SW480 (cell line): ENCODE results near the gene SEC23A.
"Not testable (repeated sequence)": the region's sequence is repeated elsewhere in the genome, so short reads cannot be mapped to it uniquely, and the experiment has no call there.

Experiments
- DNase-seq: peaks from one replicate; pipeline ENCODE4 v3.0.0-alpha.2; 2016; ENCODE audit warnings: low spot score

The SEC23A gene

DNA sequence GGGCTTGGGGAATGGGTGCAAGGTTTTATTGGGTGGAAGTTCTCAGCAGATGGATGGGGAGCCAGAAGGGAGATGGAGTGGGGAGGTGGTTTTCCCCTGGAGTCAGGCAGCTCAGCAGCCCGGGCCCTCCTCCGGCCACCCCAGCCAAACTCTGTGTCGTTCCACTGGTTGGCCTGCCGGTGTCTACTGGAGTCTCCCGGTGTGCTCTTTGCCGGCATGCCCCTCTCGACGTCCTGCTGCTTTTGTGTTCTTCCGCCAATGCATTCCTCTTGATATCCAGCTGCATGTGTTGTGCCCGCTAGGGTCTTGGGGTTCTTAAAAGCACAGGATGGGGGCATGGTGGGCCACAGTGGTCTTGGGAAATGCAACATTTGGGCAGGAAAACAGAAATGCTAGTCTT lies 72.8 kb downstream of the SEC23A start:
- DNase-seq, result no peak

DNA sequence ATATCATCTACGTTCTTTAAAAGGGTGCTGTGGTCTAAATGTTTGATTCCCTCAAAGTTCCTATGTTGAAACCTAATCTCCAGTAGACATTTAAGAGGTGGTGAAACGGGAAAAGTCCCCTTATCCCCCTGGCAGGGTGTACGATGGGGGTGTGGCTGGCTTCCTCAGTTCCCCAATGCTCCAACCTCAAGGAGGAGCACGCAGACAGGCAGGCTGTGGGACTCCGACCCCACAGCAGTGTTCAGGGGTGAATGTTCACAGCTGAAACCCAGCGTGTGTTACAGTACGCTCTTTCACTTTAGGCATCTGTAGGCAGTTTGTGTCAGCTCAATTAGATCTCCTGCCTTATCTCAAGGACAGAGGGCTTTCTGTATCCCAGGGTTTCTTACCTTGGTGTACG lies 73.2 kb downstream of the SEC23A start:
- no peak for DNase-seq

DNA sequence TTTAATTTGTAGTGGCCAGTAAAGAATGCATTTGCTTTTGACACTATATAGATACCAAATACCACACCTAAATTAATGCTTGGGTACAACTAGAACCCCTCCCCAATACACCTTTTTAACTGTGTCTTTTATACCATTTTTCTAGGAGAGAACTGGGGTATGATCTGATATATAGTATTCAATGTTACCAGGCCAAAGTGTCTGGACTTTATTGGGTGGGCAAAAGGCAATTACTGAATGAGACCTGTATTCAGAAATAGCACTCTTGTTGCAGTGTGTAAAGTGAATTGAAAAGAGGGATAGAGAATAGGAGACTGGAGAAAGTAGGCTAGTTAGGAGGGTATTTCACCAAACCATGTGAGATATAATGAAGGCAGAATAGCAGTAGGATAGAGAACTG lies 74.4 kb downstream of the SEC23A start:
- no peak for DNase-seq

- no peak for DNase-seq
Observed at GRCh38 chr14:39025810-39026627, 77.0 kb downstream of the SEC23A start.

DNA sequence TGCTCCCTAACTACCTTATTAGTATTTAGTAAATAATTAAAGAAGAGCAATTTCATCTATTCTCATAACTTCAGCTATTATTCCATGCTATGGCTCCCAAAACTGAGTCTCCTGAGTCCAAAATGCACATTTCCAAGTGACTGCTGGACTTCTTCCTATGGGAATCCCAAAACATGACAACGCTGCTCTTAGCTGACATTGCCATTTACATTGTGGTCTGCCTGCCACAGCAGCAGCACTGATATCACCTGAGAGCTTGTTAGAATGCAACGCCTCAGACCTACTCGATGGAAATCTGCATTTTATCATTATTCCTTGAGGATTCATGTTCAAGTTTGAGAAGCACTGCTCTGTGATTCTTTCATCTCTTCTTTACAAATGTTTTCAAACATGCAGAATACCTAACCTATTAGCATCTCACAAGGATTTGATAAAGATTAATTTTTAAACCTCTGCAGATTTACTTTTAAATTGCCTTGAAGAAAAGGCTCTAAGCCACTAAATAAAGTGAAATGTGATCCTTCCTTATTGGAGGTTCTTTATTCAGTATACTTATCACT lies 77.7 kb downstream of the SEC23A start:
- DNase-seq, result no peak

- DNase-seq, result no peak
Observed at GRCh38 chr14:39023939-39024871, 78.8 kb downstream of the SEC23A start.

- DNase-seq, result not testable (repeated sequence)
Observed at GRCh38 chr14:39017096-39018016, 85.7 kb downstream of the SEC23A start.

GRCh38 chr14:39016733-39017095 lies 86.3 kb downstream of the SEC23A start:
- no peak for DNase-seq

- DNase-seq, result no peak
Observed at GRCh38 chr14:39015964-39016577, 87.0 kb downstream of the SEC23A start.

DNA sequence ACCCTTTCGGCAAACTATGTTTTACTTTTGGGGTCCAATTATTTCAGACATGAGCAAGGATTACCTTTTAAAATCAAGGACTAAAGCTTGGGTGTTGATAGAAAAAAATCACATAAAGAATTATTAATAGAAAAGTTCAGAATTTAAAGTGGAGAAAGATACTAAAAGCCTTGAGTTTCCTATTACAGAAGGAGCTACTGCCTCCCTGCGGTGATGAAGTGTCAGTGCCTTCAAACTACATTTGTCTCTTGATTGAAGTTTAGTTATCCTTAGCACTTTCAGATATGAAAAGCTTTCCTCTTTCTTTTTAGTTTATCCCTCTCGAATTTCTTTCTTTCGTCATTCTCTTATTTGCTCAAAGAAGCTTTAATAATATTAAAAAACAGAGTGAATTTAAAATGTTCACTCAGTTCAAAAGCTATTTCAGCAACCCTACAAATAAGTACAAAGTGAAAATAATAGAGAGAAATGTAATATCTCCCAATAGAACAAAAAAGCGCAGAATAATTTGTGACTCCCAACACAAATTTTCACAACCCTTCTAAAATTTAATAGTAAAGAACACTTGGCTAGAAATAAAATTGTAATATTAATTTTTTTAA lies 87.6 kb downstream of the SEC23A start:
- peak; percentile 49 for DNase-seq

DNA sequence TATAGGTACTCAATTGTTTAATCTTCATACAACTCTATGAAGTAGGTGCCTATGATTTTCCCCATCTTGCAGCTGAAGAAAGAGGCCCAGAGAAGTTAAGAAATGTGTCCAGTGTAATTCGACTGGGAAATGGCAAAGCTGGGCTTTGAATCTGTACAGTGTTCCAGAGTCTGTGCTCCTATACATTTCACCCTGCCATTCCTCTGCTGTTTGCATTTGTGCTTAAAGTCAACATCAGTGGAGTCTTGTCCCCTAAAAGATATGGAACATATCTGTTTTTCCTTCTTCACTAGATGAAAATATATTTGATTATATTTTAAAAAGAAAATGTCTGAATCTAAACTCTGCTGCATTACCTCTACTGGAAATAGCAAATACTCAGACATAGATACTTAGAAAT lies 88.6 kb downstream of the SEC23A start:
- no peak for DNase-seq

DNA sequence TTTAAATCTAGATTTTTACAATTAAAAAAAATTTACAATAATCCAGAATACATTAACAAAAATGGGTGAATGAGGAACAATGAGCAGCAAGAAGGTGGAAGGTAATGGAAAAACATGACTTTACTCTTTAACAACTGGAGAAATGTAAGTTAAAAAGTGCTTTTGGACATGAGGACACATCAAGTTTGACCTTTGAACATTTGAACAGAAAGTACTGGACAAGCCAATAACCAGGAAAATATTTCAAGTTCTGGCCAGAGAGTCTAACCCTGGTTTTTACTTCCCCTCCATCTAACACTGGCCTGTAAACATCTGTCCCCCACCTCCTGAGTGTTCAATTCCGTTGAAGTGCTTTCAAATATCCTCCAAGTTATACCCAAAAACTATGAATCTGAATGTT lies 94.1 kb downstream of the SEC23A start:
- not testable (repeated sequence) for DNase-seq

GRCh38 chr14:39006721-39007410 lies 96.2 kb downstream of the SEC23A start:
- DNase-seq, result no peak

DNA sequence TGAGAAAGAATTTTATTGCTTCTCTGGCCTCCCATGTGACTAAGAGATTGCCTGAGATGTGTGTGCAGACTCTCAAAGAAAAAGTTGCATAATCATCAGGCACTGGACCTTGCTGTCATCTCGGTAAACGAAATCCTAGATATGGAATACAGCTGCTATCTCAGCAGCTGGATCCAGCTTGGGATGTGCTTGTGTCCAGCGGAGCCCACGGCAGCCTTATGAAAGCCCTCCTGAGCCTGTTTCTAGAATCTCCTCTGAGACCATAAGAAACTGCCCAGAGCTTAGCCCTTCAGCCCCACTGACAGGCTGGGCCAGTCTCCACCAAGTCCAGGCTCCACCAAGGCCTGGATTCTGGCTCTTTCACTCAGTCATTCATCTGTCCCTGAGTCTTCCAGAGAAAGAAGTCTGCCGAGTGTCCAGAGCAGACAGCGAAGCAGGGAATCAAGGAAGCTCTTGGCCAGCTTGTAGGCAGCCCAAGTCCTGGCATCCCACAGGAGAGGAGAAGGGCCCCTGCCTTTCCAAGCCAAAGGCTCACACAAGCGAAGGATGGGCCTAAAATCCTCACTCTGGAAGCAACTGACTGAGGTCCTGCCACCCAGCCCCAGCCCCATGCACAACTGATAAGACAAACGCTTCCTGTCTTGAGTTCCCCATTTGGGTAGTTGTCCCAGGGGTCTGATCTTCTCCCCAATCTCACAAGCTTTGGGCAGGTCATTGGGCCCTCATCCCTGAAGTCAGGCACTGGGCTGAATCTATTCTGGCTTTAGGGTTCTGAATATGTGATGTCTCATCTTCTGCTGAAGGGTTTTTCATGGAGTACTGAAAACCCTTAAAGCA lies 97.8 kb downstream of the SEC23A start:
- DNase-seq, result no peak

- no peak for DNase-seq
Observed at GRCh38 chr14:38999949-39000348, 103.1 kb downstream of the SEC23A start.

DNA sequence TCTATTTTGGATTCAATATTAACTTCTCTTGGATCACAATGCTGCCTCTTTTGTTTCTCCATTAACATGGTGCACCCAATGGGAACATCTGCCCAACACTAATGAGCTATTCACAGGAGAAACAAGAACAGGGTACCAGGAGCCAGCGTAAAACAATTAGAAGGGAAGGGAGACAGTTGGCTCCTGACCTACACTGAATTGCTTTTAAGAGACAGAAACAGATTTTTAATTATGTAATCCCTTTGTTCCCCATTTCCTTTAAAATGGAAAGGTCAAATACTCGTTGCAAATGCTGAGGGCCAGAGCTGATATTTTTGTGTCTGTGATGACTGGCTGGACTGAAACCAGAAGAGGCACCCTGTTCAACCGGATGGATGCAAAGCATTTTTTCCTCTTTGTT lies 108.3 kb downstream of the SEC23A start:
- DNase-seq, result no peak

- DNase-seq, result no peak
Observed at GRCh38 chr14:38993981-38994380, 109.1 kb downstream of the SEC23A start.

DNA sequence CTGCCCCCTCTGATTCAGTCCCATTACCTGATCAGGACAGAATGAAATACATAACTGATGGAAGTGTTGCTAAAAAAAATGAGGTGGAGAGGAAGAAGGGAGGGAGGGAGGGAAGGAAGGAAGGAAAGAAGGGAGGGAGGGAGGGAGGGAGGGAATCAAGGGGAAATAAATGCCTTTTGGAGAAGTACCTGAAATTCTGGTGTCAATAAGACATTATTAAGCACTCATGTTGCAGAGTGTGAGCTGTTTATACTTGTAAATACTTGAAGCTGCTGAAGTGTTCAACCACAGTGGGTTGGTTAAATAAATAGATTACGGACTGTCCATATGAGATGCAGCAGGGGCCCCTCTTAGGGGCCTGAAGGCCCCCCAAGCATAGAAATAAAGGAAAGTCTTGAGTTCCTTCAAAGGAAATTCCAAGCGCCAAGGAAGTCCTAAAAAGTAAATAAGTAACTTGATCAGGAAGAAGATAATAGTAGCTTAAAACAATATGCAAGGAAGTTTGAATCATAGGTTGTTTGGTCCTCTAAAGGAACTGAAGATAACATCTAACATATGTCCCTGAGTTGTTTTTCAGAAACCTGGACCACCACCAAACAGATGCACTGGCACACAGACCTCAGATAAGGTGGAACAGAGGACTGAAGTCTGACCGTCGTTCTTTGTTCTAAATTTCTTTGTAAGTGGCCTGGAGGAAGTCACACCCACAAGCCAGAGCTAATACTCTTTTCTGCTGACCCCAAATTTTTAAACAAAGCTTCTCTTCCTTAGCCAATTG lies 110.8 kb downstream of the SEC23A start:
- DNase-seq, result no peak

GRCh38 chr14:38991299-38991698 lies 111.7 kb downstream of the SEC23A start:
- DNase-seq, result no peak
